ENCODE results near the gene SUDS3.
"Not testable (repeated sequence)": the region's sequence is repeated elsewhere in the genome, so short reads cannot be mapped to it uniquely, and the experiment has no call there.

Gene SUDS3, protein sequence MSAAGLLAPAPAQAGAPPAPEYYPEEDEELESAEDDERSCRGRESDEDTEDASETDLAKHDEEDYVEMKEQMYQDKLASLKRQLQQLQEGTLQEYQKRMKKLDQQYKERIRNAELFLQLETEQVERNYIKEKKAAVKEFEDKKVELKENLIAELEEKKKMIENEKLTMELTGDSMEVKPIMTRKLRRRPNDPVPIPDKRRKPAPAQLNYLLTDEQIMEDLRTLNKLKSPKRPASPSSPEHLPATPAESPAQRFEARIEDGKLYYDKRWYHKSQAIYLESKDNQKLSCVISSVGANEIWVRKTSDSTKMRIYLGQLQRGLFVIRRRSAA

DNA sequence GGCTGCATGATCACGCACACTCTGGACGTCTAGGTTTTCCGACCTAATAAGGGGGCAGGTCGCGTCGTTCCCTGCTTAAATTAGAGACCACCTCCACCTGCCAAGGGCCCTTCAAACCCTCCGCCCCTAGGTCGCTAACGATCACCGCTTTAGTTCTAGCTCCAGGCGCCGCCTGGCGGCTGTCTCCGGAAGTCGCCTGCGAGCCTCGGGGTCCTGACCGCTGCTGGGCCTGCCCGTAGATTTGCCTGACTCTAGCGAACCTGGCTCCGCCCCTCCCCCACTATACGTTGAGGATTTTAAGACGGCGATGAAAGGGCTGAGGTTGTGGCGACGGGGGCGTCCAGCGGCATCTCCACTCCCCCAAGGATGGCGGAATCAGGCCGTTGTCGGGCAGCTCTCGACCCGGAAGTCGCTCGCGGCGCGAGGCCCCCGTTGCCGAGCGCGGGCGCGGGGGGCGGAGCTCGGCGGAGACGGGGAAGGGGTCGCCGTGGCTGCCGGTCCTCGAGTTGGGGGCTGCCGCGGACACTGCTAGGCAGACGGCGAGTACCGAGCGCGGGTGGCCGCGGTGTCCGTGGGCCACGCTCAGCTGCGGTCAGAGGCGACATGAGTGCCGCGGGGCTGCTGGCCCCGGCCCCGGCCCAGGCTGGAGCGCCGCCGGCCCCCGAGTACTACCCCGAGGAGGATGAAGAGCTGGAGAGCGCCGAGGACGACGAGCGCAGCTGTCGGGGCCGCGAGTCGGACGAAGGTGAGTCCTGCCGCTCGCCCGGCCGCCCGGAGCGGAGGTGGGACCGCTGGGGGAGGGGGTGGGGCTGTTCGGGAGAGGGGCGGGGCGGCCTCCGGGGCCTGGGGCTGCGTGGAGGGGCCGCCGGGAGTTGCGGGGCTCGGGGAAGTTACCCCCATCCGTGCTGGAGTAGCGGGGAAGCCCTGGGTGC is at the start of gene SUDS3:
Gene SUDS3 (plus strand): TSS at position 467 of the 932 bp plus-strand sequence. CDS start 137 bp downstream, at position 604.
- DNase-seq = peak; percentile 53 to 70

DNA sequence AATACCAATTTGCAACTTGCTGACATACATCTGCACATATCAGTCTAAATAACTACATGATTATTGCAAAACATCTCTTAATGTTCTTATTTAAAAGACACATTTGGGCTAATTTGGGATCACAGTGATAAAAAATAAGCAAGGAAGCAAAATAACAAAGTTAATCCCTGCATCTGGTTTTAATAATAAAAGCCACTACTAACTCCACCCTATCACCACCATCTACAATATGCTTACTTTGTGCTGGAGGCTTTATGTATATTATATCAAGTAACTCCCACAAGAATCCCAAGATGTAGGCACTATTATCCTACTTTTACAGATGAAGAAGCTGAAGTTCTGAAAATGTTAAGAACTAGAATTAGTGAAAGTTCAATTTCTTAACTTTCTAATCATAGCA is 49.4 kb upstream of the SUDS3 start:
- no peak for DNase-seq

DNA sequence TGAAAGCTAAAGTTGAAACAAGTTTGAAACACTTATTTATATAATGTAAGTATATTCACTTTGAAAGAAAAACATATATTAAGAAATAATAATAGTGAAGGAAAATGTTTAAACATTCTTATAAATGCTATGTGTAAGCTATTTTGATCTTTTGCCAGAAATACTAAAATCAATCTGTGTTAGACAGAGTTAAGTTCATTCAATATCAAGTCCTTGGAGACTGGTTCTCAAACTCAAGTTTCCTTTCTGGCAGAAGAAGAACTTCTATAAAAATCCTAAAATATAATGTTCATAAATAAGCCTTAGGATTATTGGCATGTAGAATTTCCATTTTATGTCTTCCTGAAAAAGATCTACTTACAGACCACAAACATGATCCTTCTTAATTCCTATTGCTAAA is 49.0 kb upstream of the SUDS3 start:
- no peak for DNase-seq

DNA sequence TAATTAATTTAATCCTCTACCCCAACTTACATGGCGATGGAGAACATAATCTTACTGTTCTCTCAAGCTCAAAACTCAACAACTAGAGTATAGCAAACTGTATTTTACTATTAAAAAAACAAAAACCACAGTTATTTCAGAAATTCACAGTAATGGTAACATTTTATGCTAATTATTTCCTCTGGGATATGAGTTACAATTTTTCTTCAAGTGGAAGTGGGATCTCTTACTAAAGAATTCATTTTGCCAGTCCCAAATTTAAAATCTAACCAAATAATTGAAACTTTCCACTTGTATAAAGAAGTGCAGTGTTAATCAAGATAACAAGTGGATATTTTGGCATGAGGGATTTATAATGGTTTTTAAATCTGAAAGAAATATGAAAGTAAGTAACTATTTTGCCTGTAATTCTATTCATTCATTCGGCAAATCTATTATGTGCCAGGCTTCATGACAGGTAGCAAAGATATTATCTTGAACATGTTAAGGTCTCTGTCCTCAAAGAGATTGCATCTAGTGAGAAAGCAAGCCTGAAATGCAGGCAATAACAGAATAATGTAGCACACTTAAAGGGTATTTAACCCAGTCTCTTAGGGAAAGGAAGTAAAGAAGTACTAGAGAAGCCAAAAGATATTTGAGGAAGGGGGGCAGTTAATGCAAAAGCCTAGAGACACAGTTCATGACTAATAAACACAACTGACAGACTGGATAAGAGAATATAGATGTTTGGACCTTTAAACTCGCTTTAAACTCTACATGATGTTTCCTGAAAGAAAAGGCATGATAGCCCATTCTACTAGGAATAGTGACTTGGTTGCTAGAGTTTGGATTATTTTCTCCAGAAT is 47.6 kb upstream of the SUDS3 start:
- peak in 1 of 2 experiments; percentile 5 for DNase-seq

DNA sequence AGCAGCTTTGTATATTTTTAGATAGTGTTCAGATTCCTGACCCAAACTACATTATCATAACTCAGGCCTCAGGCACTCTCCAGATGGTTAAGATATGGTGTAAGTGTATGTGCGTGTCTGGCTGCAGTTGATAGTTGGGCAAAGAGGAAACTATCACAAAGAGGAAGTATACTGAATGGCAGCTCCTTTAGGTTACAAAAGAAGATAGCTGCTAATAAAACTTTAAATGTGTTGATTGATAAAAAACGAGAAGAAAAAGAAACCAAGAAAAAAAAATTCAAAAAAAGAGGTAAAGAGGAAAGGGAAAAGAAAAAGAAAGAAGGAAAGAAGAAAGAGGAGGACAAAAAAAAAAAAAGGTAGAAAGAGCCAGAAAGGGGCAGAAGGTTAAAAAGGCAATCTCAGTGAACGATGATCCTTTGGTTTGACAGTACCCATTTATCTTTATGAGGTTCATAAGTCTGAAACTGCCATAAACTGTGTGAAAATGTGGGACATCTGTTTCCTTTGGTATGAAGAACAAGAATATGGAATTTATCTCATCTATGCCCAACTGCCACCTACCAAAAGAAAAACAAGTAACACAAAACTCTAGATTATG is 45.8 kb upstream of the SUDS3 start:
- DNase-seq = peak; percentile 95

DNA sequence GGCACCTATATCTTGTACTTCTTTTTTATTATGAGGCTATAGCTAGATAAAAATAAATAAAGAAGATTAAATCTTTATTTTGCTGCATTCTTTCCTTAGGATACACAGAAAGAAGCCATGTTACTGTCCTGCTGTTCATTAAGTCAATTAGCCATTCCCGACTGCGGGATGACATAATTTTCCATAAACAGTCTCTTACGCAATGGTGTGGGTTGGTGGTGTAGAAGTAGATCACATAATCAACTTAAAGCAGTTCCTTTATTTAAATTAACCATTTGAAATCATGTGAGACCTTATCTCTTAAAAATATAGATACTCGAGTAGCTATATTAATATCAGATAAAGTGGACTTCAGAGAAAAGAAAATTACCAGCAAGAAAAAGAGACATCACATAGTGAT is 43.8 kb upstream of the SUDS3 start:
- DNase-seq = peak; percentile 57 to 72

DNA sequence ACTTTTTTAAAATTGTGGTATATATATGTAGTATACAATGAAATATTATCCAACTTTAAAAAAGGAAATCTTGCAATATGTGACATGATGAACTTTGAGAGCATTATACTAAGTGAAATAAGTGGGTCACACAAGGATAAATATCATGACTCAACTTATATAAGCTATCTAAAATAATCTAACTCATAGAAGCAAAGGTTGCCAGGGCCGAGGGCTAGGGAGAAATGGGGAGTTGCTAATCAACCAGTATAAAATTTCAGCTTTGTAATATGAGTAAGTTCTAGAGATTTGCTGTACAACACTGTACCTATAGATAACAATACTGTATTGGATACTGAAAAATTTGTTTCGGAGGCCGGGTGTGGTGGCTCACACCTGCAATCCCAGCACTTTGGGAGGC is 42.1 kb upstream of the SUDS3 start:
- DNase-seq = no peak

DNA sequence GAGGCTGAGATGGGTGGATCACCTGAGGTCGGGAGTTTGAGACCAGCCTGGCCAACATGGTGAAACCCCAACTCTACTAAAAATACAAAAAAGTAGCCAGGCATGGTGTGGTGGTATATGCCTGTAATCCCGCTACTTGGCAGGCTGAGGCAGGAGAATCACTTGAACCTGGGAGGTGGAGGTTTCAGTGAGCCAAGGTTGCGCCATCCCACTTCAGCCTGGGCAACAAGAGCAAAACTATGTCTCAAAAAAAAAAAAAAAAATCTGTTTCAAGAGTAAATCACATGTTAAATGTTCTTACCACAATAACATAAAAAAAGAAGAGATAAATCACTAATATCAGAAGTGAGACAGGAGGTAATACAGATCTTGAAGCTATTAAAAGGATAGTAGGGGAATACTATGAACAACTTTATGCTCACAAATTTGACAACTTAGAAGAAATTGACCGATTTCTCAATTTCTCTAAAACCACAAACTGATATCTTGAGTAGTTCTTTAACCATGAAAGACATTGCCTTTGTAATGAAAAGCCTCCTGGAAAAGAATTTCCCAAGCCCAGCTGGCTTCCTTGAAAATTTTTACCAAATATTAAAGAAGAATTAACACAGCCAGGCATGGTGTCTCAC is 41.3 kb upstream of the SUDS3 start:
- DNase-seq = peak; percentile 35 to 47

DNA sequence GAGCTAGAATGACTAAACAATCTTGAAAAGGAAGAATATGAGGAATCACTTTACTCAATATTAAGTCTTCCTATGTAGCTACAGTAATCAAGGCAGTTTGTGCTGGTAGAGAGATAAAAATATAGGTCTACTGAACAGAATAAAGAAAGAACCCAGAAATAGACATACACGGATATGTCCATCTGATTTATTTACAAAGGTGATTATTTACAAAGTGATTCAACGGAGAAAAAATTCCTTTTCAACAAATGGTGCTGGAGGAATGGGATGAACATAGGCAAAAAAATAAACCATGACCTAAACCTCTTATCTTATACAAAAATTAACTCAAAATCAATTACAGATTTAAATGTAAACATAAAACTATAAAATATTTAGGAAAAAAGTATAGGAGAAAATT is 40.2 kb upstream of the SUDS3 start:
- DNase-seq = no peak

DNA sequence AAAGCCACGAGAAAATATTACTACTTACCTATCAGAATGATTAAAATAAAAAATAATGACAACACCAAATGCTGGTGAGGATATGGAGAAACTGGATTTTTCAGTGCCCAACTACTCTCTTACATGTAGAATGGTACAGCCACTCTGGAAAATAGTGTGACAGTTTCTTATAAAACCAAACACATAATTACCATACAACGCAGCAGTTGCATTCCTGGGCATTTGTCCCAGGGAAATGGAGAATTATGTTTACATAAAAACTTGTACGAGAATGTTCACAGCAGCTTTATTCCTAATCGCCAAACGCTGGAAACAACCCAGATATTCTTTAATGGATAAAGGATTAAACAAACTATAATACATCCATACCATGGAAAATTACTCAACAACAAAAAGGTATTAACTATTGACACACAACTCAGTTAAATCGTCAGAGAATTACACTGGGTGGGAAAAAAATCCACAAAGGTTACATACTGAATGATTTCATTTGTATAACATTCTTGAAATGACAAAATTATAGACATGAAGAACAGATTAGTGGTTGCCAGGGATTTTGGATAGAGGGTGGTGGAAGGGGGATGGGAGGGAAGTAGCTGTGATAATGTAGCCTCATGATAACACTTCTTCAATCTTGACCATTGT is 39.0 kb upstream of the SUDS3 start:
- DNase-seq = no peak

DNA sequence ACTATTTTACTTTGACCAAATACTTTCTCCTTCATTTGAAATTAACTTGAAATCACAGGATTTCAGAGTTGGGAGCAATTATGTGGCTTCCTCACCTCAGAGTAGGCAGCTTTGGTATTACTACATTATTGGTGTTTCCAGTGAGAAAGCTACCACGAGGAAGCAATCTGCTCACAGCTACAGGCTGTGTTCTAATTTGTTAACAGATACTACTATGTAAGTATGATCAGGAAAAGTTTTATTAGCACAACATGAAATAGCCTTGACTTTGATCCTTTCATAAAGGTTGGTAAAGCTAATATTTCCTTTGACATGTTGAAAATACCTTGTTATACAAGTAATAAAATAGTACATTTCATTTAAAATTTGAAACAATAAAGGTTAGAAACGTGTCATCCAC is 34.3 kb upstream of the SUDS3 start:
- no peak for DNase-seq

DNA sequence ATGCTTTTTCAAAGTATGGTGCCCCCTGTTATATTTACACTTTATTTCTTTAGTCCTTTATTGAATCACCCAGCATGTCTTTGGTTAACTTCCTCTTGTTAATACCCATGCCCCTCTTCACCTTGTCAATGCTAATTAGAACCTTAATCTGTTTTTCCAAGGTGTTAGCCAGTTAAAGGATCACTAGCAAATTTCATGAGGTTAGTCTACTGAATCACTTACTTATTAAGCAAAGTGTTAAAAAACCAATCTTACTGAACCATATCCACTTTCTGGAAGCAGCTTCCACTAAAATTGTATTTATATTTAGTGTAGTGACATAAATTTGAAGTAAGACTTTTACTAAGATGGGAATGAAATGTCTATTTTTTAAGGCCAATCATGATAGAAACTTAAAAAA is 31.5 kb upstream of the SUDS3 start:
- DNase-seq = no peak

DNA sequence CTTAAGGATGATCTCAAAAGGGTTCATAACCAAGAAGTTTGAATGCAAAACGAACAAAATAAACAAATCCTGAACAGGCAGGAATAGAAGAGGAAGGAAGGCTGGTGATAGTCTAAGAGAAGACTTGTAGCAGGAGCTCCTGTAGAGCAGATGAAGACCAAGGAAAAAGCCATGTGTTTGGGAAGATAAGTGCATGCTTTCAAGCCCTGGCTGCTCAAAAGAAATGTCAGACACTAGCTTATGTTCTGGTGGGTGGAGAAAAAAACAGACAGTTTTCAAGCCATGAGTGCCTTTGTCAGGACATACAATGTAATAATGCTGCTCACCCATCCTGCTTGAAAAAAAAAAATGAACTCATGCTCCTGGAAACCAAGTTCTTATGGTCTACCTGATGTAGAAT is 31.0 kb upstream of the SUDS3 start:
- DNase-seq = no peak

DNA sequence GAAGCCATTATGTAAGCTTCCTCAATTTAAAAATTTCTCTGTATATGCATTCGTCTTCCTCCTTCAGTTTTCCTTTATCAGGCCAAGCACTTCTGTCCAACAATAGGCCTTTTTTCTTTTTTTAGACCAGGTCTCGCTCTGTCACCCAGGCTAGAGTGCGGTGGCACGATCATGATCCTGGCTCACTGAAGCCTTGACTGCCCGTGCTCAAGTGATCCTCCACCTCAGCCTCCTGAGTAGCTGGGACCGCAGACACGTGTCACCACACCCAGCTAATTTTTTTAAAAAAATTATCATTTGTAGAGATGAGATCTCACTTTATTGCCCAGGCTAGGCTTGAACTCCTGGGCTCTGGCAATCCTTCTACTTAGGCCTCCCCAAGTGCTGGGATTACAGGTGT is 29.5 kb upstream of the SUDS3 start:
- DNase-seq = no peak

DNA sequence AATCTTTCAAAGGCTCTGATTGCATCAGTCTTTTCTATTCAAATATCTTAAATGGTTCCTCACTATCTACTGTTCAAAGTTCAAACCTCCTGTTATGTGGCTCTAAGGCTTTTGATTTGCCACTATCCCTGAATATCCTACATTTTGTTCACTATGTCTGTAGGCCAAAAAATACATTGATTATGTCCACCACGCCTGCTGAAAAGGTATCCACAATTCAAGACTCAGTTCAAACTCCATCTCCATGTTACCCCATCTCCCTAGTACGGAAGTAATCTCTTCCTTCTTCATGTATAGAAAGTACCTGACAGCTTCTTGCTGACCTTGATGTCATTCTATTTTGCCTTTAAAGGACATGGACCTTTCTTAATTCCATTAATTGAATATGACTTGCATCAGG is 28.4 kb upstream of the SUDS3 start:
- no peak for DNase-seq

DNA sequence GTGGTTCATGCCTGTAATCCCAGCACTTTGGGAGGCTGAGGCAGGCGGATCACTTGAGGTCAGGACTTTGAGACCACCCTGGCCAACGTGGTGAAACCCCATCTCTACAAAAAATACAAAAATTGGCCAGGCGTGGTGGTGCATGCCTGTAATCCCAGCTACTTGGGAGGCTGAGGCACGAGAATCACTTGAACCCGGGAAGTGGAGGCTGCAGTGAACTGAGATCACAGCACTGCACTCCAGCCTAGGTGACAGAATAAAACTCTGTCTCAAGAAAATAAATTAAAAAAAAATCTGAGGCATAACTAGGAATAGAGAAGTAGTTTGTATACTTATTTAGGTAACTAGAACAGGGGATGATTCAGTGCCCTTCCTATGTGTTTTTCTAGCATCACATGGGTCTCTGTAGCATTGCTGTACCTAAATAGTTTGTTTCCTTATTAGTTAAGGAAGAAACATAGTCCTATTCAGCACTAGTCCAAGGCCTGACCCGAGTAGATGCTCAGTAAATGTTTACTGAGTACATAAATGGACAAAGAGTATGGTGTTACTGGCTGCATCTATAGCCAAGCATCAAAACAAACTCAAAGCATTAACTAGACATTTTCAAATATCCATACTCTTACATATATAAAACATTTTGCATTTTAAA is 25.3 kb upstream of the SUDS3 start:
- DNase-seq = no peak

DNA sequence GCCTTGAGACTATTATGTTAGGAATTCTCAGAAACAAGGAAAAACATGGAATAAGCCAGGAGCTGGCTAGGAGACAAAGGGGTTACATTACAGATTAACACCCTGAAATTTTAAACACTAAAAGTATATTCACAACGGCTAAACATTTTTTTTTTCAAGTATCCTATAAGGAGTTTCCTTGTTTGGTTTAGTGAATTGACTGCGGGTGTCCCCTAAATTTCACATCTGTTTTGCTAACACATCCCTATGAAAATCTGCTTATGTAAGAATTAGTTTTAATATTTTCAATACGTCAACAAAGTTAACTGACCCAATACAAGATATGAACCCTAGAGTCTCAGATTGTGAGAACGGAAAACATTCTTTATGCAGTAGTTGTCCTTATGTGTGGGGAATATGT is 22.6 kb upstream of the SUDS3 start:
- DNase-seq = no peak

DNA sequence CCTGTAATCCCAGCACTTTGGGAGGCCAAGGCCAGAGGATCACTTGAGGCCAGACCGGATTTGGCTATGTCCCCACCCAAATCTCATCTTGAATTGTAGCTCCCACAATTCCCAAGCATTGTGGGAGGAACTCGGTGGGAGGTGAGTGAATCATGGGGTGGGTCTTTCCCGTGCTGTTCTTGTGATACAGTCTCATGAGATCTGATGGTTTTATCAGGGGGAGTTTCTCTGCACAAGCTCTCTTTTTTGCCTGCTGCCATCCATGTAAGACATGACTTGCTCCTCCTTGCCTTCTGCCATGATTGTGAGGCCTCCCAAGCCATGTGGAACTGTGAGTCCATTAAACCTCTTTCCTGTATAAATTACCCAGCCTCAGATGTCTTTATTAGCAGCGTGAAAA is 21.9 kb upstream of the SUDS3 start:
- DNase-seq = not testable (repeated sequence)

DNA sequence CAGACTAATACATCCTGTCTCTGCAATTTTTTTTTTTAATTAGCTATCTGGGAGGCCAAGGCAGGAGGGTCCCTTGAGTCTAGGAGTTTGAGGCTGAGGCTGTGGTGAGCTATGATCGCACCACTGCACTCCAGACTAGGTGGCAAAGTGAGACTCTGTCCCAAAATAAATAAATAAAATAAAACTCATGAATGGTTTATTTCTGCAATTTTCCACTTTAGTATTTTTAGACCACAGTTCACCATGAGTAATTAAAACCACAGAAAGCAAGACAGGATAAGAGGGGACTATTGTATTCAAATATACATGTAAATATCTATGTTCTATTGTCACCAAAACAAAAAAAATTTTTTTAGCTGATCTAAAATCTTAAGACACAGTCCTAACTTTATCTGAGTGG is 21.5 kb upstream of the SUDS3 start:
- no peak for DNase-seq

DNA sequence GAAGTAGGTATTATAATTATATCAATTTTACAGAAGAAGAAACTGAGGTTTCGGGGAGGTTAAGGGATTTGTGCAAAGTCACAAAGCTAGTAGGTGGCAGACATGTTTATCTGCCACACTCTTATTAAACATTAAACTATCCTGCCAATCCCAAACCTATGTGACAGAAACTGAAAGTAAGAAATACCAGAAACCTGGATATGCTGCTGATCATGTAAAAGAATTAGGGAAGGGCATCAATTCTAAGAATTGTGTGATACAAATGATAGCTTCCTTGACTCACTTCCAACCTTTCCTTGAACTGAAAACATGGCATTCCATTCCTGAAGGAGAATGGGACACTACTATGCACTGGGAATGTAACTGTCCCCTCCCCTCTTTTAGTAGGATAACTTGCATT is 20.5 kb upstream of the SUDS3 start:
- DNase-seq = no peak

DNA sequence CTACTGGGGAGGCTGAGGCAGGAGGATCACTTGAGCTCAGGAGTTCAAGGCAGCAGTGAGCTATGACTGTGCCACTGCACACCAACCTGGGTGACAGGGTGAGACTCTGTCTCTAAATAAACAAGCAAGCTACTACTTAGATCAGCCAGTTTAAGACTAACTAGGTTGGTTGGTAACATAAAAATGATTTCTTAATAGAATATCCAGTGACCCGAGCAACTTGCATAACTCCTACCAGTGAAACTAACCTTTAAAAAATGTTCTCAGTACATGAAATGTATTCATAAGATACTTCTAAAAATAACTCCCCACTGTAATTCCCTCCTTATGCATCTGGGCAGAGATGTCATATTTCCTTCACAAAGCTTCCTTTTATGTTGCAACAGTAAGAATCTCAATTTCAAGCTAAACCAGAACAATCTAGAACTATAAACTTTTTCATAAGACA is 19.5 kb upstream of the SUDS3 start:
- peak in 1 of 2 experiments; percentile 60 for DNase-seq
